ENCODE measurements around the gene CCDC57. TPM values are rescaled to one million over a fixed set of nuclear protein-coding genes. Genes with fewer than 3 reads are reported as not detected.

CCDC57 gene
- total and polyA plus RNA-seq, 9 of the 15 experiments (the other 6 are each of a cell fraction or from before 2014, with no cell fraction given) = 0.83 to 36.2 (median 13.6) TPM

DNA sequence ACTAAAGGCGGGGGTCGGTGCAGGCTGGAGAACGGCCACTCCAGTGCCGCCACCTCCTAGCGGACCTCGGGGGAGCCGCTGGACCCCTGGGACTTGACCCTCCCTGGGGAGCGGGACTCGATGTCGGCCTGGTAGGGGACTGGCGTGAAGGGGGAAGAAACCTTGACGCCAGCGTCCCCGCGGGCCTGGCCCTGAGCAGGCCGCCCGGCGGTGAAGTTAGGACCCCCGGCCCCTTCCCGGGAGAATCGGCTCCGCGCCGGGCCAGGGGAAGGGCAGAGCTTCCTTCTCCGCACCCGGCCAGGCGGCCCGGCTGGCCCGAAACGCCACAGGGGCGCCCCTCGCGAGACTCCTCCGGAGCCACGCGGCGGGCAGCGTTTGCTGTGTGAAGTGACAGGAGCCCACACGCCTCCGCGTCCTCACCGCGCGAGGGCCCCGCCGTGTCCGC is 147.4 kb downstream of the CCDC57 start (continued):
- TF ChIP-seq NR2C2 (CRISPR knock-in tag; IDR thresholded peaks at IDR 0.05) = no peak
- TF ChIP-seq NR2C2 (tag; IDR thresholded peaks at IDR 0.05) = 0 out of 2 replicates have a peak, but pooled peaks have one; percentile 96
- TF ChIP-seq, protein P1, sequence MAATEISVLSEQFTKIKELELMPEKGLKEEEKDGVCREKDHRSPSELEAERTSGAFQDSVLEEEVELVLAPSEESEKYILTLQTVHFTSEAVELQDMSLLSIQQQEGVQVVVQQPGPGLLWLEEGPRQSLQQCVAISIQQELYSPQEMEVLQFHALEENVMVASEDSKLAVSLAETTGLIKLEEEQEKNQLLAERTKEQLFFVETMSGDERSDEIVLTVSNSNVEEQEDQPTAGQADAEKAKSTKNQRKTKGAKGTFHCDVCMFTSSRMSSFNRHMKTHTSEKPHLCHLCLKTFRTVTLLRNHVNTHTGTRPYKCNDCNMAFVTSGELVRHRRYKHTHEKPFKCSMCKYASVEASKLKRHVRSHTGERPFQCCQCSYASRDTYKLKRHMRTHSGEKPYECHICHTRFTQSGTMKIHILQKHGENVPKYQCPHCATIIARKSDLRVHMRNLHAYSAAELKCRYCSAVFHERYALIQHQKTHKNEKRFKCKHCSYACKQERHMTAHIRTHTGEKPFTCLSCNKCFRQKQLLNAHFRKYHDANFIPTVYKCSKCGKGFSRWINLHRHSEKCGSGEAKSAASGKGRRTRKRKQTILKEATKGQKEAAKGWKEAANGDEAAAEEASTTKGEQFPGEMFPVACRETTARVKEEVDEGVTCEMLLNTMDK (IDR thresholded peaks at IDR 0.05; ENCODE audit: borderline replicate concordance, insufficient read depth, low read depth, low read length, poor library complexity, severe bottlenecking) = peak; percentile 27
- TF ChIP-seq TAF7 (tag; IDR thresholded peaks at IDR 0.05) = no peak
- no peak for TF ChIP-seq SIX5 (IDR thresholded peaks at IDR 0.05; ENCODE audit: borderline replicate concordance in 1 of 2, insufficient read depth in 1 of 2, low read depth in 1 of 2, low read length in 2 of 2)
- TF ChIP-seq ZNF431 (CRISPR knock-in tag; IDR thresholded peaks at IDR 0.05) = no peak
- TF ChIP-seq, protein P2, sequence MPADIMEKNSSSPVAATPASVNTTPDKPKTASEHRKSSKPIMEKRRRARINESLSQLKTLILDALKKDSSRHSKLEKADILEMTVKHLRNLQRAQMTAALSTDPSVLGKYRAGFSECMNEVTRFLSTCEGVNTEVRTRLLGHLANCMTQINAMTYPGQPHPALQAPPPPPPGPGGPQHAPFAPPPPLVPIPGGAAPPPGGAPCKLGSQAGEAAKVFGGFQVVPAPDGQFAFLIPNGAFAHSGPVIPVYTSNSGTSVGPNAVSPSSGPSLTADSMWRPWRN (IDR thresholded peaks at IDR 0.05; ENCODE audit: low read depth) = no peak
- TF ChIP-seq RBM14 (IDR thresholded peaks at IDR 0.05; ENCODE audit: borderline replicate concordance, insufficient read depth, low read depth, low read length) = 0 out of 2 replicates have a peak, but pooled peaks have one; percentile 25
- TF ChIP-seq, protein P3, sequence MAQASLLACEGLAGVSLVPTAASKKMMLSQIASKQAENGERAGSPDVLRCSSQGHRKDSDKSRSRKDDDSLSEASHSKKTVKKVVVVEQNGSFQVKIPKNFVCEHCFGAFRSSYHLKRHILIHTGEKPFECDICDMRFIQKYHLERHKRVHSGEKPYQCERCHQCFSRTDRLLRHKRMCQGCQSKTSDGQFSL (CRISPR knock-in tag; IDR thresholded peaks at IDR 0.05) = no peak
- TF ChIP-seq, protein P3 (tag; IDR thresholded peaks at IDR 0.05) = no peak
- TF ChIP-seq MYC (IDR thresholded peaks at IDR 0.05; ENCODE audit: low read depth, low read length) = peak; percentile 82
- TF ChIP-seq MYC (CRISPR knock-in tag; IDR thresholded peaks at IDR 0.05; ENCODE audit: borderline replicate concordance, low read depth) = no peak
- TF ChIP-seq PURB (CRISPR knock-in tag; IDR thresholded peaks at IDR 0.05; ENCODE audit: low read depth) = no peak
- peak; percentile 81; the same call in 1 of the 2 replicates for TF ChIP-seq POLR2G (IDR thresholded peaks at IDR 0.05; ENCODE audit: low read depth, low read length)
